GM23248 (cell line): ENCODE results near the gene EFCAB3. TPM values are rescaled to one million over a fixed set of nuclear protein-coding genes. Genes with fewer than 3 reads are reported as not detected.

Source experiments
- DNase-seq: peaks from one replicate; pipeline ENCODE4 v3.0.0-alpha.2; 2015
- H2AFZ ChIP-seq: fragments of 200-600 bp; sonication (generic); 2 replicates; pipeline ENCODE4 v1.6.1; 2016; ENCODE audit warnings: antibody characterized with exemption
- H3F3A ChIP-seq: fragments of 200-600 bp; sonication (generic); 2 replicates; pipeline ENCODE4 v1.6.1; 2016; ENCODE audit warnings: mild to moderate bottlenecking, antibody characterized with exemption, mixed run types; ENCODE audit not compliant: insufficient read depth
- H3K27ac ChIP-seq: fragments of 200-600 bp; sonication (generic); 2 replicates; pipeline ENCODE4 v1.5.1; 2016; ENCODE audit warnings: mild to moderate bottlenecking
- H3K27me3 ChIP-seq: fragments of 200-600 bp; sonication (generic); replicated peaks from 2 replicates; pipeline ENCODE4 v1.6.1; 2016; ENCODE audit warnings: mild to moderate bottlenecking; ENCODE audit not compliant: insufficient read depth
- H3K36me3 ChIP-seq: fragments of 200-600 bp; sonication (generic); 2 replicates; pipeline ENCODE4 v1.6.1; 2016; ENCODE audit warnings: low read depth, mild to moderate bottlenecking
- H3K4me1 ChIP-seq: fragments of 200-600 bp; sonication (generic); 2 replicates; pipeline ENCODE4 v1.6.1; 2016; ENCODE audit warnings: mild to moderate bottlenecking; ENCODE audit not compliant: insufficient read depth
- H3K4me2 ChIP-seq: fragments of 200-600 bp; sonication (generic); one replicate; pipeline ENCODE4 v1.6.1; 2016; ENCODE audit warnings: mild to moderate bottlenecking; ENCODE audit not compliant: unreplicated experiment
- H3K4me3 ChIP-seq: fragments of 200-600 bp; sonication (generic); 2 replicates; pipeline ENCODE4 v1.5.1; 2016; ENCODE audit warnings: mild to moderate bottlenecking
- H3K79me2 ChIP-seq: fragments of 200-600 bp; sonication (generic); 2 replicates; pipeline ENCODE4 v1.6.1; 2016; ENCODE audit warnings: mild to moderate bottlenecking; ENCODE audit not compliant: insufficient read depth
- H3K9ac ChIP-seq: fragments of 200-600 bp; sonication (generic); 2 replicates; pipeline ENCODE4 v1.6.1; 2016; ENCODE audit warnings: mild to moderate bottlenecking
- H3K9me2 ChIP-seq: fragments of 200-600 bp; sonication (generic); 2 replicates; pipeline ENCODE4 v1.6.1; 2016; ENCODE audit warnings: mixed run types, mild to moderate bottlenecking, moderate library complexity; ENCODE audit not compliant: insufficient read depth
- H3K9me3 ChIP-seq: fragments of 200-600 bp; sonication (generic); one replicate; pipeline ENCODE4 v1.6.1; 2017; ENCODE audit warnings: low read depth
- H4K20me1 ChIP-seq: fragments of 200-600 bp; sonication (generic); 2 replicates; pipeline ENCODE4 v1.6.0; 2016; ENCODE audit not compliant: insufficient read depth
- EZH2 ChIP-seq: fragments of 200-600 bp; sonication (generic); IDR thresholded peaks from 2 replicates; pipeline ENCODE4 v1.6.1; 2018; ENCODE audit warnings: antibody characterized with exemption, mild to moderate bottlenecking; ENCODE audit not compliant: insufficient read depth, poor library complexity, severe bottlenecking
- EZH2phosphoT487 ChIP-seq: fragments of 200-600 bp; sonication (generic); IDR thresholded peaks from 2 replicates; pipeline ENCODE4 v1.6.1; 2018; ENCODE audit warnings: antibody characterized with exemption, moderate library complexity, mild to moderate bottlenecking, low read depth; ENCODE audit not compliant: insufficient read depth
- WGBS, 2 experiments: methylation state at CpG; one replicate each; pipeline ENCODE4 v1.1.6; 2015 to 2017; ENCODE audit warnings: low lambda C conversion rate in 2 of 2, low coverage in 1 of 2; ENCODE audit errors: missing lambda C conversion rate in 2 of 2; 5-methylcytosine and 5-hydroxymethylcytosine counted together
- in situ Hi-C: fragments of 300-500 bp; cut with MboI; formaldehyde crosslinking; loops from 2 replicates; pipeline ENCODE4 v1.15.0; 2020
- polyA plus RNA-seq: library from polyadenylated mRNA; unstranded; fragments of >200 nt; fragmentation: Nextera tagmentation; extraction: Ambion mirVana; gene quantifications from 2 replicates; pipeline ENCODE4 v1.2.1, GENCODE V29; 2016
- total RNA-seq: library from RNA; depleted of rRNA; stranded (reverse); fragments of >200 nt; shearing (Covaris generic); gene quantifications from 2 replicates; pipeline ENCODE4 v1.2.3, GENCODE V29; 2014; rRNA removed

The EFCAB3 gene
- total RNA-seq (not detected in 2 replicates), polyA plus RNA-seq (not detected in 2 replicates)

GRCh38 chr17:62380253-62380652, at the start of gene EFCAB3:
Gene EFCAB3 (plus strand): TSS chr17:62380553. CDS start chr17:62382980, 2,427 bp downstream.
- Histone ChIP-seq H3K4me3 (no peak within 1 kb of the TSS), H4K20me1 (no peaks in the 10 kb centered on the region), H3K4me1 (no peaks in the 10 kb centered on the region), H3K27me3 (peaks cover 35% of the 10 kb centered on the region), H3K9me3 (no peaks in the 10 kb centered on the region), H3K4me2 (no peak within 1 kb of the TSS), H3K9ac (no peak within 1 kb of the TSS), H3F3A (no peaks in the 10 kb centered on the region), H3K27ac (no peak within 1 kb of the TSS), H3K79me2 (no peaks in the 10 kb centered on the region), H3K9me2 (no peaks in the 10 kb centered on the region), H2AFZ (no peak within 1 kb of the TSS), H3K36me3 (no peaks in the 10 kb centered on the region)
- in situ Hi-C loops = no loop called here
- WGBS, 2 experiments = 32 to 37% methylated on average over 3 of the region's 3 CpGs
- no peak for TF ChIP-seq EZH2phosphoT487
- no peak for TF ChIP-seq EZH2
- no peak for DNase-seq

GRCh38 chr17:62336527-62336926, 43.8 kb upstream of the EFCAB3 start:
- H3K4me1 ChIP-seq = no peaks in the 10 kb centered on the region
- no peaks in the 10 kb centered on the region for H3K9me2 ChIP-seq
- H3K9ac ChIP-seq = no peak overlapping the region
- in situ Hi-C loops = no loop called here
- no peaks in the 10 kb centered on the region for H4K20me1 ChIP-seq
- DNase-seq = no peak
- TF ChIP-seq EZH2phosphoT487 (no peak), EZH2 (no peak)
- no peak overlapping the region for H3K4me3 ChIP-seq
- H3K4me2 ChIP-seq = no peak overlapping the region
- H3K27ac ChIP-seq = no peak overlapping the region
- no peaks in the 10 kb centered on the region for H3K9me3 ChIP-seq
- no peaks in the 10 kb centered on the region for H3K79me2 ChIP-seq
- no peaks in the 10 kb centered on the region for H3K36me3 ChIP-seq
- H3K27me3 ChIP-seq = no peaks in the 10 kb centered on the region
- H3F3A ChIP-seq = no peaks in the 10 kb centered on the region
- no peak overlapping the region for H2AFZ ChIP-seq

- H3K4me1 ChIP-seq = no peaks in the 10 kb centered on the region
- no peak overlapping the region for H3K4me2 ChIP-seq
- H3K9me2 ChIP-seq = no peaks in the 10 kb centered on the region
- no peaks in the 10 kb centered on the region for H4K20me1 ChIP-seq
- H3F3A ChIP-seq = no peaks in the 10 kb centered on the region
- WGBS, 2 experiments = 4 to 12% methylated on average over 3 of the region's 3 CpGs
- no peak overlapping the region for H2AFZ ChIP-seq
- no peaks in the 10 kb centered on the region for H3K79me2 ChIP-seq
- in situ Hi-C loops = no loop called here
- no peak for TF ChIP-seq EZH2phosphoT487
- H3K9ac ChIP-seq = no peak overlapping the region
- H3K4me3 ChIP-seq = no peak overlapping the region
- H3K27me3 ChIP-seq = no peaks in the 10 kb centered on the region; the same call in 1 of the 2 replicates
- no peak for DNase-seq
- no peak overlapping the region for H3K27ac ChIP-seq
- no peaks in the 10 kb centered on the region for H3K9me3 ChIP-seq
- H3K36me3 ChIP-seq = no peaks in the 10 kb centered on the region
These were observed 36.5 kb upstream of the EFCAB3 start for GRCh38 chr17:62343764-62344270.

- in situ Hi-C loops = no loop called here
- no peaks in the 10 kb centered on the region; the same call in 1 of the 2 replicates for H3K27me3 ChIP-seq
- no peaks in the 10 kb centered on the region for H3K79me2 ChIP-seq
- no peak overlapping the region for H3K27ac ChIP-seq
- no peak overlapping the region for H2AFZ ChIP-seq
- no peaks in the 10 kb centered on the region for H3K9me2 ChIP-seq
- TF ChIP-seq EZH2 (no peak), EZH2phosphoT487 (no peak)
- no peak for DNase-seq
- H3K36me3 ChIP-seq = no peaks in the 10 kb centered on the region
- no peaks in the 10 kb centered on the region for H4K20me1 ChIP-seq
- H3K9me3 ChIP-seq = no peaks in the 10 kb centered on the region
- no peaks in the 10 kb centered on the region for H3F3A ChIP-seq
- H3K4me2 ChIP-seq = no peak overlapping the region
- H3K4me1 ChIP-seq = no peaks in the 10 kb centered on the region
- 53 to 54% methylated on average over 5 of the region's 5 CpGs for WGBS, 2 experiments
- no peak overlapping the region for H3K4me3 ChIP-seq
- no peak overlapping the region for H3K9ac ChIP-seq
These were observed 29.2 kb upstream of the EFCAB3 start for GRCh38 chr17:62351176-62351575.

- in situ Hi-C loops = no loop called here
- no peaks in the 10 kb centered on the region for H4K20me1 ChIP-seq
- no peak overlapping the region for H3K9ac ChIP-seq
- H3K27ac ChIP-seq = no peak overlapping the region
- no peaks in the 10 kb centered on the region for H3K79me2 ChIP-seq
- no peaks in the 10 kb centered on the region for H3K36me3 ChIP-seq
- 23 to 31% methylated on average over 2 of the region's 2 CpGs for WGBS, 2 experiments
- DNase-seq = no peak
- H3K4me1 ChIP-seq = no peaks in the 10 kb centered on the region
- H3K27me3 ChIP-seq = no peaks in the 10 kb centered on the region; the same call in 1 of the 2 replicates
- no peak overlapping the region for H3K4me2 ChIP-seq
- no peaks in the 10 kb centered on the region for H3F3A ChIP-seq
- no peak overlapping the region for H2AFZ ChIP-seq
- TF ChIP-seq EZH2 (no peak), EZH2phosphoT487 (no peak)
- H3K4me3 ChIP-seq = no peak overlapping the region
- no peaks in the 10 kb centered on the region for H3K9me3 ChIP-seq
- H3K9me2 ChIP-seq = no peaks in the 10 kb centered on the region
These were observed 14.2 kb upstream of the EFCAB3 start for GRCh38 chr17:62366191-62366590.
